ENCODE results near the gene CCDC90B. TPM values are rescaled to one million over a fixed set of nuclear protein-coding genes. Genes with fewer than 3 reads are reported as not detected.
"Not testable (repeated sequence)": the region's sequence is repeated elsewhere in the genome, so short reads cannot be mapped to it uniquely, and the experiment has no call there.

CCDC90B gene
- total RNA-seq, 1 experiment from 2014 or later, result 47.2 TPM

DNA sequence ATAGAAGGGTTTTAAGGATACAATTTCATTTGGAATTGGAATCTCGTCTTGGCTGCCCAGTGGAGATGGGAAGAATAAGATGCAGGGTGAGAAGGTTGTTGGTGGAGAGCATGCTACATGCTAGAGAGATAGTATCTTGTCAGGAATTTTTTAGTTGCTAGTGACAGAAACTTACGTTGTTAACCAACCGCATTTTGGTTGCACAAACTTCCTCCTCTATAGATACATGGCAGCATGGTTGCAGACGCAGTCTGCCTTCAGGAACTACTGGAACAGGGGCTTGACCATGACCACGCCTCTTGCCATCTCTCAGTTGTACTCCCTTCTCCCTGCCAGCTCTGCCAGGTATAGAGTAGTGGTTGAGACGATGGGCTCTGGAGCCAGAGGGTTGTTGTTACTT, 13.5 kb upstream of the CCDC90B start:
- in situ Hi-C loops (cut with HindIII; ENCODE audit: low pct_unique_long_range_greater_than_20kb, low sequenced_read_pairs), result no loop called here
- no peak for DNase-seq (ENCODE audit: low read depth, low spot score)

- DNase-seq (ENCODE audit: low read depth, low spot score), result no peak
- in situ Hi-C loops (cut with HindIII; ENCODE audit: low pct_unique_long_range_greater_than_20kb, low sequenced_read_pairs), result no loop called here
Measured at GRCh38 chr11:83294208-83294607, 8.0 kb upstream of the CCDC90B start.

GRCh38 chr11:83293457-83293774, 7.2 kb upstream of the CCDC90B start:
- in situ Hi-C loops (cut with HindIII; ENCODE audit: low pct_unique_long_range_greater_than_20kb, low sequenced_read_pairs), result no loop called here

DNA sequence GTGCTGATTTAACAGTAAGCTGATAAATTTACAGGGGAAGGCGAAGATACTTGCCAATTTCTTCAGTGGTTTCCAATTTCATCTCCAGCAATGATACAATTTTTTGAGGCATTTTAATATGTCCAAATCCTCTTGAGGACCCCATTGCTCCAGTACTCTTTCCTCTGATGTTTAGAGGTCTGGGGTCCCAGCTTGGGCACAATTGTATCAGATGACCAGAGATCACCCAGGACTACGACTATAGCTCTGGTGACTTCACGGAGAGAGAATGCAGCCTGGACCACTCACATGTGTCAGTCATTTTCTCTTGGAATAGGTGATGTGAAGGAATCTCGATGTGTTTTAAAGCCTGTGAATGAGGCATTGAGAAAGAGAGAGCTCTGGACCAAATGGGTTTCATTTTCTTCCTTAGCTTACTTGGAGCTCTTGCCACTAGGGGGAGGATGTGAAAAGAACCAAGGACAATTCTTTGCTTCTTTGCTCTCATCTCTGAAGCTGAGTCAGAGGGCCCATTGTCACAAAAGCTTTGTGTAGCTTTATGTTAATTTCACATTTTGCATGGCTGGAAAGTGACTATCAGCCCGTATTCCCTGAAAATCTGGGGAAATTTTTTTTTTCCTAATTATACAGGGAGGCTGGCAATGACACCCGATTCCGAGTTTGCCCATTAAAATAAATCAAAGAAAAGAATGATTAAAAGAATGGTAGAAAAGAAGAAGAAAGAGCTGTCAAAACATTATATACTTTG, 6.7 kb upstream of the CCDC90B start:
- in situ Hi-C loops (cut with HindIII; ENCODE audit: low pct_unique_long_range_greater_than_20kb, low sequenced_read_pairs), result no loop called here
- DNase-seq (ENCODE audit: low read depth, low spot score), result peak; percentile 76

More at GRCh38 chr11:83293457-83293774, 7.2 kb upstream of the CCDC90B start:
- DNase-seq (ENCODE audit: low read depth, low spot score), result no peak

DNA sequence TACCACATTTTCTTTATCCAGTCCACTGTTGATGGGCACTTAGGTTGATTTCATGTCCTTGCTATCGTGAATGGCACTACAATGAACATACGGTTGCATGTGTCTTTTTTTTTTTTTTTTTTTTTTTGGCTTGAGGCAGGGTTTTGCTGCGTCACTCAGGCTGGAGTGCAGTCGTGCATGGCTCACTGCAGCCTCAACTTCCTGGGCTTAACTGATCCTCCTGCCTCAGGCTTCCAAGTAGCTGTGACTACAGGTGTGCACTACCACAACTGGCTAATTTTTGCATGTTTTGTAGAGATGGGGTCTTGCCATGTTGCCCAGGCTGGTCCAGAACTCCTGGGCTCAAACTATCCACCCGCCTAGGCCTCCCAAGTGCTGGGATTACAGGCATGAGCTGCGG, 1.5 kb upstream of the CCDC90B start:
- in situ Hi-C loops (cut with HindIII; ENCODE audit: low pct_unique_long_range_greater_than_20kb, low sequenced_read_pairs), result no loop called here

GRCh38 chr11:83285151-83285770, 906 bp downstream of the CCDC90B start:
- in situ Hi-C loops (cut with HindIII; ENCODE audit: low pct_unique_long_range_greater_than_20kb, low sequenced_read_pairs), result no loop called here

More for the DNA sequence above, 1.5 kb upstream of the CCDC90B start:
- no peak for DNase-seq (ENCODE audit: low read depth, low spot score)

GRCh38 chr11:83284501-83285150, 1.5 kb downstream of the CCDC90B start:
- in situ Hi-C loops (cut with HindIII; ENCODE audit: low pct_unique_long_range_greater_than_20kb, low sequenced_read_pairs), result no loop called here
- no peak for DNase-seq (ENCODE audit: low read depth, low spot score)

More at GRCh38 chr11:83285151-83285770, 906 bp downstream of the CCDC90B start:
- no peak for DNase-seq (ENCODE audit: low read depth, low spot score)

- DNase-seq (ENCODE audit: low read depth, low spot score), result no peak
- in situ Hi-C loops (cut with HindIII; ENCODE audit: low pct_unique_long_range_greater_than_20kb, low sequenced_read_pairs), result no loop called here
Measured at GRCh38 chr11:83282084-83282716, 4.0 kb downstream of the CCDC90B start.

DNA sequence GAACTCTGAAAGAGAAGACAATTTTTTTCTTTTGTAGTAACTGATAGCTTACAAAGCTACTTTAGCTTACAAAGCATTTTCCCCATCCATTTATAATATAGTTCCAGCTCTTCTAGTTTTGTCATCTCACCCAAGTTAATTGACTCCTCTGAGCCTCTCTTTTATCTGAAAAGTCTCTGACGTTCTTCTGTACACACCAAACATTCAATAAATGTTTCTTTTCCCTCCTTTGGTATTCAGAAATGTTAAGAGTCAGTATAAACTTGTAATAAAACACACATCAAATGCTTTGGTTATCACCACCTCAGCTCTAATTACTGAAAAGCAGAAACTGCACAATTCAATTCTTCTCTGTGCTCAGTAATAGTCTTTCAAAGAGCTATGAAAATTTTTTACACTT, 5.9 kb downstream of the CCDC90B start:
- in situ Hi-C loops (cut with HindIII; ENCODE audit: low pct_unique_long_range_greater_than_20kb, low sequenced_read_pairs), result no loop called here
- no peak for DNase-seq (ENCODE audit: low read depth, low spot score)

DNA sequence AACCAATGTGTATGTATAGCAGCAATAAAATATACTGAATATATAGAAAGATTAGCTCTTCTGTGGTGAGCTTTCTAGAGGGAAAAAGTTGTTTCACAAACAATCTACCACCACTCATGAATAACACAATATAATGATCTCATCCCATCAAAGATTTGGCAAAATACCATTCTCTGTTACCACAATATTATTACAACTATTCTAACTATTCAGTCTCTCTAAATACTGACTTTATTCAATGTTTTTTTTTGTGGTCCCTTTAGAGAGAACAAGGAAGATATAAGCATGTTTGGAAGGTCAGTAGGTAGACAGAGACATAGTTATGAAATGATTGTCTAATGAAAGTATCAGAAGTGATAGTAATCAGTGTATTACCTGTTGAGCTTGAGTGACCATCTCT, 7.8 kb downstream of the CCDC90B start:
- DNase-seq (ENCODE audit: low read depth, low spot score), result no peak
- in situ Hi-C loops (cut with HindIII; ENCODE audit: low pct_unique_long_range_greater_than_20kb, low sequenced_read_pairs), result no loop called here

DNA sequence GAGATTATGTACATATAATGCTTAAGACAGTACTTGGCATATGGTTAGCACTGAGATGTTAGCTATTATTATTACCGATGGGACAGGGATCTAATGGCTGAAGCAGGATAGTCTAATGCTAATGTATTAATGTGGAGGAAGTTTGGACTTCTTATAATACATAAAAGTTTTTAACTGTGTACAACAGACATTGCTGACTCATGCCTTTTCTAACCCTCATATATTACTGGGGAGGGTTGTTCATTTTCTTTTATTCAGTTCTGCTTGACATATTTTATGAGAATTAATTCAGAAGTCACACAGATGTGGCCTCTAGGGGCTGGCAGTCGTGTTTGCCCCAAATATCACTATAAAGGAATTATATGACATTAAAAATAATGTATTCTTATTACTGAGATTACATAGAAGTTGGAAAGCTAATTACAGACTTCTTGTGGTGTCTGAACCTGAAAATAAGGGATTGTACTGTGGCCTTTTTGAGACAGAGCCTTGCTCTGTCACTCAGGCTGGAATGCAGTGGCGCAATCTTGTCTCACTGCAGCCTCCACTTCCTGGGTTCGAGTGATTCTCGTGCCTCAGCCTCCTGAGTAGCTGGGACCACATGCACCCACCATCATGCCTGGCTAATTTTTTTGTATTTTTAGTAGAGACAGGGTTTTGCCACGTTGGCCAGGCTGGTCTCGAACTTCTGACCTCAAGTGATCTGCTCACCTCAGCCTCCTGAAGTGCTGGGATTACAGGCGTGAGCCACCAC, 10.1 kb downstream of the CCDC90B start:
- no peak for DNase-seq (ENCODE audit: low read depth, low spot score)
- in situ Hi-C loops (cut with HindIII; ENCODE audit: low pct_unique_long_range_greater_than_20kb, low sequenced_read_pairs), result no loop called here

- in situ Hi-C loops (cut with HindIII; ENCODE audit: low pct_unique_long_range_greater_than_20kb, low sequenced_read_pairs), result no loop called here
- no peak for DNase-seq (ENCODE audit: low read depth, low spot score)
Measured at GRCh38 chr11:83272627-83273026, 13.5 kb downstream of the CCDC90B start.

DNA sequence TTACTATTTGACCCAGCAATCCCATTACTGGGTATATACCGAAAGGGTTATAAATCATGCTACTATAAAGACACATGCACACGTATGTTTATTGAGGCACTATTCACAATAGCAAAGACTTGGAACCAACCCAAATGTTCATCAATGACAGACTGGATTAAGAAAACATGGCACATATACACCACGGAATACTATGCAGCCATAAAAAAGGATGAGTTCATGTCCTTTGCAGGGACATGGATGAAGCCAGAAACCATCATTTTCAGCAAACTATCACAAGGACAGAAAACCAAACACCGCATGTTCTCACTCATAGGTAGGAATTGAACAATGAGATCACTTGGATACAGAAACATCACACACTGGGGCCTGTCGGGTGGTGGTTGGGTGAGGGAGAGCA, 14.4 kb downstream of the CCDC90B start:
- in situ Hi-C loops (cut with HindIII; ENCODE audit: low pct_unique_long_range_greater_than_20kb, low sequenced_read_pairs); DNase-seq (ENCODE audit: low read depth, low spot score): not testable (repeated sequence)

- in situ Hi-C loops (cut with HindIII; ENCODE audit: low pct_unique_long_range_greater_than_20kb, low sequenced_read_pairs); DNase-seq (ENCODE audit: low read depth, low spot score): not testable (repeated sequence)
Measured at GRCh38 chr11:83269080-83269479, 17.1 kb downstream of the CCDC90B start.

DNA sequence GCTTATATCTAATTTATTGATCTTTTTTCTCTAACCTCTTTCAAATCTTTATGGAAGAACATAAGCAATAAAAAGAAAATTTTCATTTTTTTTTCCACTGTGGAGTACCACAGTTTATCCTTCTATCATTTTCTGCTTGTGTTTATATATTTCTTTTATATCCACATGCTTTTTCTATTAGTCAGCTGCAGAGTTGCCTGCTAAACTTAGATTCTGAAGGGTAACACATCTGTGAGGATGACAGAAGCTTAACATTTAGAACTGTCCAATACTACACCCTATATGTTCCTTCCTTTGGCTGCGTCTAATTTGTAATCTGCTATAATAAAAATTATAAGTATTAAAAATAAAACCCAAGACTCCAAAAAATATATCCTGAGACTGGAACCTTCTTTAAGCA, 20.8 kb downstream of the CCDC90B start:
- in situ Hi-C loops (cut with HindIII; ENCODE audit: low pct_unique_long_range_greater_than_20kb, low sequenced_read_pairs), result no loop called here
- DNase-seq (ENCODE audit: low read depth, low spot score), result no peak

DNA sequence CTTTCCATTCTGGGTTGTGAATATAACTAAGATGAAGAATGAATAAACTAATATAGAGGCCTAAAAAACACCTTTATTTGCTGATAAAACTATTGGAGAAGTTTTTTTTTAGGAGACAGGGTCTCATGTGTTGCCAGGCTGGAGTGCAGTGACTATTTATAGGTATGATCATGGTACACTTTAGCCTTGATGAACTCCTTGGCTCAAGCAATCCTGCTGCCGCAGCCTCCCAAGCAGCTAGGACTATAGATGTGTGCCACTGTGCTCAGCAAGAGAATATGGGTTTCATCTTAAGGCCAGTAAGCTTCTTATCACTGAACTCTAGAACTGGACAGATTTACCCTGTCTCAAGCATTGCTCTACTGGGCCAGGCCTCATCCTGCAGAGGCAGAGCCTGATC, 26.6 kb downstream of the CCDC90B start:
- DNase-seq (ENCODE audit: low read depth, low spot score), result no peak
- in situ Hi-C loops (cut with HindIII; ENCODE audit: low pct_unique_long_range_greater_than_20kb, low sequenced_read_pairs), result no loop called here

- in situ Hi-C loops (cut with HindIII; ENCODE audit: low pct_unique_long_range_greater_than_20kb, low sequenced_read_pairs), result no loop called here
- no peak for DNase-seq (ENCODE audit: low read depth, low spot score)
Measured at GRCh38 chr11:83257761-83258168, 28.4 kb downstream of the CCDC90B start.
